CD14-positive monocyte (primary cell): ENCODE data around the gene NPR1. TPM values are rescaled to one million over a fixed set of nuclear protein-coding genes. Genes with fewer than 3 reads are reported as not detected.

Experiments
- DNase-seq, 3 donors: peaks; one replicate each; pipeline ENCODE4 v3.0.0-alpha.2; 2011 to 2022
- H2AFZ ChIP-seq: 2 replicates; pipeline ENCODE4 v1.6.0; 2012; ENCODE audit warnings: mild to moderate bottlenecking, low read depth, low read length, inconsistent platforms; ENCODE audit not compliant: insufficient read depth, poor library complexity, severe bottlenecking
- H3K27ac ChIP-seq, 2 donors: 1 replicate in 1 of 2; 2 replicates in 1 of 2; pipeline ENCODE4 v1.5.1; 2012 to 2013; ENCODE audit warnings: low read length in 2 of 2, control low read depth in 1 of 2, inconsistent platforms in 1 of 2, low read depth in 1 of 2, mild to moderate bottlenecking in 1 of 2
- H3K27me3 ChIP-seq, 2 donors: one replicate each; pipeline versions ENCODE4 v1.6.0 to v1.6.1; 2011 to 2013; ENCODE audit warnings: low read length in 2 of 2; ENCODE audit not compliant: control insufficient read depth in 2 of 2, insufficient read depth in 2 of 2
- H3K36me3 ChIP-seq, 2 donors: replicated peaks in 1 of 2; 1 replicate in 1 of 2; 2 replicates in 1 of 2; pipeline versions ENCODE4 v1.5.1 to v1.6.1; 2012 to 2013; ENCODE audit warnings: low read length in 2 of 2, control low read depth in 1 of 2, inconsistent platforms in 1 of 2, mild to moderate bottlenecking in 1 of 2; ENCODE audit not compliant: insufficient read depth in 2 of 2, control insufficient read depth in 1 of 2
- H3K4me1 ChIP-seq, 2 donors: 1 replicate in 1 of 2; 2 replicates in 1 of 2; pipeline versions ENCODE4 v1.5.1 to v1.6.1; 2012 to 2013; ENCODE audit warnings: low read length in 2 of 2, control low read depth in 1 of 2, inconsistent platforms in 1 of 2, mild to moderate bottlenecking in 1 of 2, moderate library complexity in 1 of 2; ENCODE audit not compliant: insufficient read depth in 2 of 2, control insufficient read depth in 1 of 2
- H3K4me2 ChIP-seq: replicated peaks from 2 replicates; pipeline ENCODE3; 2012; ENCODE audit warnings: low read length, moderate library complexity, mild to moderate bottlenecking; ENCODE audit not compliant: poor library complexity, severe bottlenecking; ENCODE audit errors: extremely low read depth
- H3K4me3 ChIP-seq, 3 experiments: fragments of 200-600 bp in 1 of 3; sonication (generic) in 1 of 3; replicated peaks in 1 of 3; 1 replicate in 2 of 3; 2 replicates in 1 of 3; pipeline ENCODE4 v1.5.1; 2011 to 2013; ENCODE audit warnings: low read length in 3 of 3, mild to moderate bottlenecking in 3 of 3, control low read depth in 2 of 3, low read depth in 2 of 3, inconsistent platforms in 1 of 3, moderate library complexity in 1 of 3
- H3K79me2 ChIP-seq: 2 replicates; pipeline ENCODE4 v1.6.0; 2012; ENCODE audit warnings: mild to moderate bottlenecking, control low read depth, inconsistent platforms, low read length, moderate library complexity; ENCODE audit not compliant: insufficient read depth
- H3K9ac ChIP-seq: 2 replicates; pipeline ENCODE4 v1.6.0; 2017; ENCODE audit warnings: low read length, mild to moderate bottlenecking; ENCODE audit not compliant: insufficient read depth, poor library complexity, severe bottlenecking
- H3K9me3 ChIP-seq, 2 donors: replicated peaks in 1 of 2; 1 replicate in 1 of 2; 2 replicates in 1 of 2; pipeline versions ENCODE4 v1.5.1 to v1.6.1; 2012 to 2013; ENCODE audit warnings: low read length in 2 of 2, control low read depth in 1 of 2; ENCODE audit not compliant: control insufficient read depth in 1 of 2, insufficient read depth in 1 of 2
- H4K20me1 ChIP-seq: 2 replicates; pipeline ENCODE4 v1.6.0; 2012; ENCODE audit warnings: mild to moderate bottlenecking, low read length, control low read depth, moderate library complexity; ENCODE audit not compliant: insufficient read depth
- H3K27ac Mint-ChIP-seq, 7 donors: one replicate each; pipeline ENCODE4 v1.8.0; 2020; ENCODE audit warnings: mild to moderate bottlenecking in 7 of 7, mixed read lengths in 7 of 7, moderate library complexity in 6 of 7, inconsistent platforms in 2 of 7
- H3K27me3 Mint-ChIP-seq, 3 donors: one replicate each; pipeline ENCODE4 v1.8.0; 2021 to 2022; ENCODE audit warnings: low read depth in 3 of 3, mild to moderate bottlenecking in 3 of 3, mixed read lengths in 3 of 3, moderate library complexity in 3 of 3, inconsistent platforms in 1 of 3
- H3K36me3 Mint-ChIP-seq, 2 donors: one replicate each; pipeline ENCODE4 v1.8.0; 2020; ENCODE audit warnings: mixed read lengths in 2 of 2, inconsistent platforms in 1 of 2, mild to moderate bottlenecking in 1 of 2
- H3K4me1 Mint-ChIP-seq: one replicate; pipeline ENCODE4 v1.8.0; 2020; ENCODE audit warnings: mild to moderate bottlenecking, mixed read lengths
- H3K4me3 Mint-ChIP-seq, 2 donors: one replicate each; pipeline ENCODE4 v1.8.0; 2020; ENCODE audit warnings: mild to moderate bottlenecking in 2 of 2, mixed read lengths in 2 of 2, moderate library complexity in 1 of 2
- H3K9me3 Mint-ChIP-seq, 7 donors: one replicate each; pipeline ENCODE4 v1.8.0; 2020 to 2022; ENCODE audit warnings: mixed read lengths in 7 of 7, mild to moderate bottlenecking in 6 of 7, moderate library complexity in 6 of 7, inconsistent platforms in 2 of 7
- CTCF ChIP-seq: fragments of 200-600 bp; IDR thresholded peaks from one replicate; pipeline ENCODE4 v1.8.0; 2022; ENCODE audit warnings: antibody characterized with exemption, mild to moderate bottlenecking
- WGBS: methylation state at CpG from one replicate; pipeline ENCODE4 v1.1.5; 2013; ENCODE audit warnings: missing lambda C conversion rate; ENCODE audit not compliant: insufficient coverage; 5-methylcytosine and 5-hydroxymethylcytosine counted together
- intact Hi-C, 2 donors: fragments of 100-400 bp; cut with micrococcal nuclease; formaldehyde crosslinking; loops; one replicate each; pipeline versions ENCODE4 v1.15.0 to v1.15.1; 2023
- polyA plus RNA-seq, 3 donors: library from polyadenylated mRNA; depleted of rRNA in 1 of 3; unstranded in 2 of 3; stranded (reverse) in 1 of 3; fragments of 300-500 nt in 2 of 3; fragments of >200 nt in 1 of 3; fragmentation: Illumina TruSeq in 2 of 3; gene quantifications; 1 replicate in 2 of 3; 2 replicates in 1 of 3; pipeline ENCODE4 v1.2.3, GENCODE V29; 2012 to 2021

Gene NPR1
- polyA plus RNA-seq, 3 donors: not detected

GRCh38 chr1:153669606-153670005 is 8.9 kb upstream of the NPR1 start:
- no peak for TF ChIP-seq CTCF
- no peaks in the 10 kb centered on the region for H3K27me3 ChIP-seq
- H3K4me2 ChIP-seq: peak overlapping the region; percentile 92
- H4K20me1 ChIP-seq: no peaks in the 10 kb centered on the region
- Mint-ChIP-seq H3K9me3 (no peaks in the 10 kb centered on the region), H3K4me1 (peaks cover 17% of the 10 kb centered on the region), H3K36me3 (peaks cover 42 to 49% of the 10 kb centered on the region in 2 donors), H3K4me3 (peak overlapping the region in 1 of 2 donors; percentile 26), H3K27ac (peak overlapping the region in 4 of 7 donors; percentile 16 to 81 (median 60)), H3K27me3 (no peaks in the 10 kb centered on the region)
- H2AFZ ChIP-seq: no peak overlapping the region
- no peak overlapping the region for H3K9ac ChIP-seq
- no peak for DNase-seq
- H3K79me2 ChIP-seq: peaks cover 39% of the 10 kb centered on the region
- peak overlapping the region in 1 of 2 donors; percentile 88 for H3K27ac ChIP-seq
- H3K36me3 ChIP-seq: peaks cover 35 to 51% of the 10 kb centered on the region in 2 donors
- H3K9me3 ChIP-seq: no peaks in the 10 kb centered on the region
- peak overlapping the region in 1 of 3 experiments; percentile 90 for H3K4me3 ChIP-seq
- WGBS: 97% methylated on average over 3 of the region's 6 CpGs
- intact Hi-C loops: loop anchor here in 1 of 2 donors (1.0 to 5.0 kb wide), 3 partner anchors 10 to 57 kb away; partner anchors contain the start of gene CHTOP
- peaks cover 9 to 18% of the 10 kb centered on the region in 2 donors for H3K4me1 ChIP-seq

GRCh38 chr1:153670257-153670858 is 8.1 kb upstream of the NPR1 start:
- H3K36me3 Mint-ChIP-seq: peaks cover 34 to 42% of the 10 kb centered on the region in 2 donors
- H3K4me1 Mint-ChIP-seq: peaks cover 17% of the 10 kb centered on the region
- Histone ChIP-seq H3K4me1 (peaks cover 9 to 18% of the 10 kb centered on the region in 2 donors), H3K9ac (peak overlapping the region; percentile 85), H3K27ac (peak overlapping the region; percentile 81 to 88), H3K79me2 (peaks cover 39% of the 10 kb centered on the region), H3K9me3 (no peaks in the 10 kb centered on the region), H3K36me3 (peaks cover 28 to 43% of the 10 kb centered on the region in 2 donors), H4K20me1 (no peaks in the 10 kb centered on the region), H2AFZ (peak overlapping the region; percentile 69), H3K4me2 (peak overlapping the region; percentile 92), H3K27me3 (no peaks in the 10 kb centered on the region), H3K4me3 (peak overlapping the region; percentile 72 to 93 (median 90))
- H3K27ac Mint-ChIP-seq: no peak overlapping the region
- WGBS: 3% methylated on average over 13 of the region's 22 CpGs
- H3K27me3 Mint-ChIP-seq: no peaks in the 10 kb centered on the region
- intact Hi-C loops: loop anchor here in 1 of 2 donors (1.0 to 5.0 kb wide), 3 partner anchors 11 to 56 kb away; partner anchors contain the start of gene CHTOP
- no peak overlapping the region for H3K4me3 Mint-ChIP-seq
- H3K9me3 Mint-ChIP-seq: no peaks in the 10 kb centered on the region
- TF ChIP-seq CTCF: no peak
- DNase-seq: no peak
